IMR-90 (cell line): Measurements from ENCODE around the gene ADARB2.

ENCODE experiments used
- CTCF ChIP-seq: conservative IDR thresholded peaks from 2 replicates; pipeline ENCODE4 v1.5.1; 2012; ENCODE audit warnings: mild to moderate bottlenecking, low read depth, low read length, improper control_type of control experiment
- MAZ ChIP-seq: IDR thresholded peaks from 2 replicates; pipeline ENCODE4 v1.6.1; 2012; ENCODE audit warnings: low read depth, mild to moderate bottlenecking, low read length, improper control_type of control experiment, moderate library complexity, borderline replicate concordance
- POLR2A ChIP-seq: IDR thresholded peaks from 2 replicates; pipeline ENCODE4 v1.6.1; 2012; ENCODE audit warnings: mild to moderate bottlenecking, low read depth, low read length
- RCOR1 ChIP-seq: IDR thresholded peaks from 2 replicates; pipeline ENCODE4 v1.6.1; 2012; ENCODE audit warnings: mild to moderate bottlenecking, low read length, improper control_type of control experiment; ENCODE audit not compliant: insufficient replicate concordance
- RFX5 ChIP-seq: IDR thresholded peaks from 2 replicates; pipeline ENCODE4 v1.8.0; 2012; ENCODE audit warnings: low read depth, mild to moderate bottlenecking, low read length, moderate library complexity
- TF ChIP-seq, protein P1 (sequence below): fragments of 150-350 bp; IDR thresholded peaks from 2 replicates; pipeline ENCODE4 v1.6.1; 2017; ENCODE audit warnings: mild to moderate bottlenecking, antibody characterized with exemption, low read length, low read depth
- TF ChIP-seq, protein P2 (sequence below): fragments of 150-350 bp; IDR thresholded peaks from 2 replicates; pipeline ENCODE4 v1.6.1; 2016; ENCODE audit warnings: low read depth, mild to moderate bottlenecking, low read length, moderate library complexity, borderline replicate concordance

DNA sequence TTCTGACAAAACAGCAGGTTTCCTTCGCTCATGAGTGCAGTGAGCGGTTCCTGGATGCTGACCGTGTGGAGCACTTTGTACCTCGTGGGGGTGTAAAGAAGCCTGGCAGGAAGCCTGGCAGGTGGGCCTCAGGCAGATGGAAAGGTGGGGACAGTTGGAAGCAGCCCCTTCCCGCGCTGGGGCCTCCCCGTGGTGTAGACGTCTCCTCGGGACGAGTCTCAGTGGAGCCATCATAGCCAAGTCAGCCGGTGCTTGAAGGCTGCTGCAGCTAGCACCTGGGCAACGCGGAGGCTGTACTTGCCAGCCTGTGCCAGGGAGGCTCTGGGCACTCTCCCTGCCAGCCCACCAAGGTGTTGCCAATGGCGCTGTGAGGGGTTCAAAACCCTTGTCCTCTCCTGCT lies 526.7 kb downstream of the ADARB2 start:
- TF ChIP-seq POLR2A (no peak), CTCF (no peak), RFX5 (no peak), MAZ (no peak), RCOR1 (no peak)
- TF ChIP-seq, protein P1, sequence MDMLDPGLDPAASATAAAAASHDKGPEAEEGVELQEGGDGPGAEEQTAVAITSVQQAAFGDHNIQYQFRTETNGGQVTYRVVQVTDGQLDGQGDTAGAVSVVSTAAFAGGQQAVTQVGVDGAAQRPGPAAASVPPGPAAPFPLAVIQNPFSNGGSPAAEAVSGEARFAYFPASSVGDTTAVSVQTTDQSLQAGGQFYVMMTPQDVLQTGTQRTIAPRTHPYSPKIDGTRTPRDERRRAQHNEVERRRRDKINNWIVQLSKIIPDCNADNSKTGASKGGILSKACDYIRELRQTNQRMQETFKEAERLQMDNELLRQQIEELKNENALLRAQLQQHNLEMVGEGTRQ, result no peak
- TF ChIP-seq, protein P2, sequence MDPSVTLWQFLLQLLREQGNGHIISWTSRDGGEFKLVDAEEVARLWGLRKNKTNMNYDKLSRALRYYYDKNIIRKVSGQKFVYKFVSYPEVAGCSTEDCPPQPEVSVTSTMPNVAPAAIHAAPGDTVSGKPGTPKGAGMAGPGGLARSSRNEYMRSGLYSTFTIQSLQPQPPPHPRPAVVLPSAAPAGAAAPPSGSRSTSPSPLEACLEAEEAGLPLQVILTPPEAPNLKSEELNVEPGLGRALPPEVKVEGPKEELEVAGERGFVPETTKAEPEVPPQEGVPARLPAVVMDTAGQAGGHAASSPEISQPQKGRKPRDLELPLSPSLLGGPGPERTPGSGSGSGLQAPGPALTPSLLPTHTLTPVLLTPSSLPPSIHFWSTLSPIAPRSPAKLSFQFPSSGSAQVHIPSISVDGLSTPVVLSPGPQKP, result no peak
